ENCODE measurements around the gene GAL3ST3. TPM values are rescaled to one million over a fixed set of nuclear protein-coding genes. Genes with fewer than 3 reads are reported as not detected.

GAL3ST3 gene
- total RNA-seq, 1 donor from 2014 or later, result 0.61 TPM

GRCh38 chr11:66042996-66043906, 5.7 kb downstream of the GAL3ST3 start:
- TF ChIP-seq EZH2 (IDR thresholded peaks at IDR 0.05; ENCODE audit: insufficient read depth, low read length) (no peak), CTCF (IDR thresholded peaks at IDR 0.05; ENCODE audit: insufficient read depth, low read depth, low read length) (no peak)
- H4K20me1 ChIP-seq (ENCODE audit: insufficient read depth, low read length), result no peaks in the 10 kb centered on the region
- H3K4me1 ChIP-seq (ENCODE audit: insufficient read depth, low read length), result peaks cover 10% of the 10 kb centered on the region
- no peaks in the 10 kb centered on the region for H3K79me2 ChIP-seq (ENCODE audit: insufficient read depth, low read length)
- no peak overlapping the region for H3K9ac ChIP-seq (ENCODE audit: low read length)
- H3K4me1 Mint-ChIP-seq (ENCODE audit: low read depth, unreplicated experiment), result no peaks in the 10 kb centered on the region
- H3K27me3 ChIP-seq (ENCODE audit: insufficient read depth, low read length), result peaks cover 5% of the 10 kb centered on the region
- H3K27ac Mint-ChIP-seq (ENCODE audit: unreplicated experiment), result no peak overlapping the region
- no peaks in the 10 kb centered on the region for H3K36me3 Mint-ChIP-seq (ENCODE audit: low read depth, unreplicated experiment)
- no peak overlapping the region for H2AFZ ChIP-seq (ENCODE audit: low read depth, low read length)
- peaks cover 4% of the 10 kb centered on the region for H3K9me3 Mint-ChIP-seq (ENCODE audit: unreplicated experiment)
- peaks cover 14% of the 10 kb centered on the region for H3K27me3 Mint-ChIP-seq (ENCODE audit: low read depth, unreplicated experiment)
- no peak overlapping the region for H3K4me3 Mint-ChIP-seq (ENCODE audit: unreplicated experiment)
- H3K9me3 ChIP-seq (ENCODE audit: insufficient read depth, low read depth, low read length), result no peaks in the 10 kb centered on the region
- H3K27ac ChIP-seq (ENCODE audit: low read depth, low read length), result no peak overlapping the region
- H3K36me3 ChIP-seq (ENCODE audit: insufficient read depth, low read length), result no peaks in the 10 kb centered on the region
- no peak overlapping the region for H3K4me2 ChIP-seq (ENCODE audit: low read length)
- no peak overlapping the region for H3K4me3 ChIP-seq (ENCODE audit: insufficient read depth, low read depth, low read length)
- FAIRE-seq (no peak), DNase-seq (ENCODE audit: low read depth) (no peak)

DNA sequence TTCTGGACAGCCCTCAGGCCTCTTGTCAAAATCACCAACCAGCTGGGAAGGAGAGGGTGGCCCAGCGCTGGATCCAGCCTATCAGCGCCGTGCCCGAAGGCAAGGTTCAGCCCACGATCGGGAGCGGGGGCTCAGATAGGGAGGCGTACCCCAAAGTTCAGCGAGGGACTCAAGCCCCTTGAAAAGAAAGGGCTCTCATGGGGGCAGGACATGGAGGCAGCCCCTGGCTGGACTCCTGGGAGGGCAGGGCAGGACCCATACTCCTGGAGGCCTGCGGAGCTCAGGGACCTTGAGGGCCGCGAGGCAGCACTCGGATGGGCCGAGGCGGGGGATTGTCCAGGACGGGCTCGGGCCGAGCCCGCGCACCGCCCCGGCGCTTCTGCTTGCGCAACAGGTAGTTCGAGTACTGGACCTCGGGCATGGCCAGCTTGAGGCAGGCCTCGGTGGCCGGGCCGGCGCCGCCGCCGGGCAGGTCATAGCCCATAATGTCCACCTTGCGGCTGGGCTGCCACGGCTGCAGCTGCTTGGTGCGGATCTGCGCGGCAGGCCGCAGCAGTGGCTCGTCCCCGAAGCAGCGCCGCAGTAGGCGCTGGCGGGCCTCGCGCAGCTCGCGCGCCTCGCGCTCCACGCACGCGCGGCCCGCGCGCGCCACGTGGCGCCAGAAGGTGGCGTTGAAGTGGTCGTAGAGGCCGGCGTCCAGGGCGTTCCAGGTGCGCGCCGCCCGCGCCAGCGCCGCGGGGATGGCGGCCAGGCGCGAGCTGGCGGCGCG, 6.5 kb downstream of the GAL3ST3 start:
- Mint-ChIP-seq H3K4me3 (ENCODE audit: unreplicated experiment) (no peak overlapping the region), H3K4me1 (ENCODE audit: low read depth, unreplicated experiment) (no peaks in the 10 kb centered on the region), H3K27ac (ENCODE audit: unreplicated experiment) (no peak overlapping the region), H3K27me3 (ENCODE audit: low read depth, unreplicated experiment) (peaks cover 12% of the 10 kb centered on the region), H3K36me3 (ENCODE audit: low read depth, unreplicated experiment) (no peaks in the 10 kb centered on the region), H3K9me3 (ENCODE audit: unreplicated experiment) (peaks cover 8% of the 10 kb centered on the region)
- H3K4me1 ChIP-seq (ENCODE audit: insufficient read depth, low read length), result peaks cover 2% of the 10 kb centered on the region
- no peak overlapping the region for H3K4me2 ChIP-seq (ENCODE audit: low read length)
- H3K36me3 ChIP-seq (ENCODE audit: insufficient read depth, low read length), result no peaks in the 10 kb centered on the region
- no peak overlapping the region for H2AFZ ChIP-seq (ENCODE audit: low read depth, low read length)
- no peaks in the 10 kb centered on the region for H3K9me3 ChIP-seq (ENCODE audit: insufficient read depth, low read depth, low read length)
- DNase-seq (ENCODE audit: low read depth), result no peak
- no peak overlapping the region for H3K9ac ChIP-seq (ENCODE audit: low read length)
- H3K27ac ChIP-seq (ENCODE audit: low read depth, low read length), result no peak overlapping the region
- H4K20me1 ChIP-seq (ENCODE audit: insufficient read depth, low read length), result no peaks in the 10 kb centered on the region
- TF ChIP-seq EZH2 (IDR thresholded peaks at IDR 0.05; ENCODE audit: insufficient read depth, low read length), result no peak
- FAIRE-seq, result no peak
- peaks cover 5% of the 10 kb centered on the region for H3K27me3 ChIP-seq (ENCODE audit: insufficient read depth, low read length)
- H3K4me3 ChIP-seq (ENCODE audit: insufficient read depth, low read depth, low read length), result no peak overlapping the region
- H3K79me2 ChIP-seq (ENCODE audit: insufficient read depth, low read length), result no peaks in the 10 kb centered on the region

- H3K4me2 ChIP-seq (ENCODE audit: low read length), result no peak overlapping the region
- Mint-ChIP-seq H3K27ac (ENCODE audit: unreplicated experiment) (no peak overlapping the region), H3K9me3 (ENCODE audit: unreplicated experiment) (peaks cover 12% of the 10 kb centered on the region), H3K27me3 (ENCODE audit: low read depth, unreplicated experiment) (peaks cover 7% of the 10 kb centered on the region), H3K36me3 (ENCODE audit: low read depth, unreplicated experiment) (no peaks in the 10 kb centered on the region), H3K4me1 (ENCODE audit: low read depth, unreplicated experiment) (no peaks in the 10 kb centered on the region), H3K4me3 (ENCODE audit: unreplicated experiment) (no peak overlapping the region)
- no peak for FAIRE-seq
- no peaks in the 10 kb centered on the region for H4K20me1 ChIP-seq (ENCODE audit: insufficient read depth, low read length)
- H2AFZ ChIP-seq (ENCODE audit: low read depth, low read length), result no peak overlapping the region
- H3K79me2 ChIP-seq (ENCODE audit: insufficient read depth, low read length), result no peaks in the 10 kb centered on the region
- peaks cover 2% of the 10 kb centered on the region for H3K27me3 ChIP-seq (ENCODE audit: insufficient read depth, low read length)
- H3K36me3 ChIP-seq (ENCODE audit: insufficient read depth, low read length), result no peaks in the 10 kb centered on the region
- no peak for TF ChIP-seq EZH2 (IDR thresholded peaks at IDR 0.05; ENCODE audit: insufficient read depth, low read length)
- no peak for TF ChIP-seq CTCF (IDR thresholded peaks at IDR 0.05; ENCODE audit: insufficient read depth, low read depth, low read length)
- no peak overlapping the region for H3K9ac ChIP-seq (ENCODE audit: low read length)
- peaks cover 3% of the 10 kb centered on the region for H3K9me3 ChIP-seq (ENCODE audit: insufficient read depth, low read depth, low read length)
- DNase-seq (ENCODE audit: low read depth), result no peak
- no peaks in the 10 kb centered on the region for H3K4me1 ChIP-seq (ENCODE audit: insufficient read depth, low read length)
- H3K4me3 ChIP-seq (ENCODE audit: insufficient read depth, low read depth, low read length), result no peak overlapping the region
- H3K27ac ChIP-seq (ENCODE audit: low read depth, low read length), result no peak overlapping the region
Measured at GRCh38 chr11:66039765-66040164, 9.2 kb downstream of the GAL3ST3 start.
